ENCODE data around the gene KMO. TPM values are rescaled to one million over a fixed set of nuclear protein-coding genes. Genes with fewer than 3 reads are reported as not detected.

The KMO gene
- total and polyA plus RNA-seq, 4 donors, result 1.3 to 4.8 (median 2.3) TPM

DNA sequence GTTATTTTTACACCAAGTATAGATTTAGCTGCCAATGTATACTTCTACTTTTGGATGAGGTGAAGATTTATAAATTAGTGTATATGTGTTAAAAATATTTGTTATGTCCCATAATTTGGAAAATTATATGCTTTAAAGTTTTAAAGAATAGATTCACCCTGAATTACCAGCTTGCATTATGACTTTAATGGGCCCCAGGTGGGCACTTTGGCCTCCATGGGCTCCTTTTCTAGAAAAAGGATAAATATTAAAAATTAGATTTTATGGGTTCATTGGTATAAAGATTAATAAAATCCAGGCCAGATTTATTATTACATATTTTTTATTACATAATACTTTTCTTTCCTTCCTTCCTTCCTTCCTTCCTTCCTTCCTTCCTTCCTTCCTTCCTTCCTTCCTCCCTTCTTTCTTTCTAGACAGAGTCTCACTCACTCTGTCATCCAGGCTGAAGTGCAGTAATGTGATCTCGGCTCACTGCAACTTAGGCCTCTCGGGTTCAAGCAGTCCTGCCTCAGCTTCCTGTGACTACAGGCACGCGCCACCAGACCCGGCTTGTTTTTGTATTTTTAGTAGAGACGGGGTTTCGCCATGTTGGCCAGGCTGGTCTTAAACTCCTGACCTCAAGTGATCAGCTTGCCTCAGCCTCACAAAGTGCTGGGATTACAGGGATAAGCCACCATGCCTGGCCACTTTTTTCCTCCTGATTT lies 21.9 kb downstream of the KMO start:
- H3K27me3 ChIP-seq (ENCODE audit: control insufficient read depth in 1 of 2, insufficient read depth in 2 of 2, low read length in 1 of 2), result no peaks in the 10 kb centered on the region
- 60 to 61% methylated on average over 7 of the region's 7 CpGs for WGBS, 2 donors

DNA sequence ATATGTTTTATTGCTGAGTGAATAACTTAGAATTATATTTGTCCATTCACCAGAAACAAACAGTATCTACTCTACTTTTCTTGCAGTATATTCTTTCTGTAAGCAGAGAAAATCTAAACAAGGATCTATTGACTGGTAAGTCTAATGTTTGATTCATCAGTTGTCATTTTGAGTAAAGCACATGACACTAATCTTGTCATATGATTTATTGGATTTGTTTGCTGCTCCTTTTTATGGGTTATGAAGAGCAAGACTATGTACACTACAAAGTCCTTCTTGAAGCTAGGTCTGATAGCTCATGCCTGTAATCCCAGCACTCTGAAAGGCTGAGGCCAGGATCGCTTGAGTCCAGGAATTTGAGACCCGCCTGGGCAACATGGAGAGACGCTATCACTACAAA lies 23.3 kb downstream of the KMO start:
- no peak for ATAC-seq (ENCODE audit: low FRiP score)

More for the DNA sequence above, 21.9 kb downstream of the KMO start:
- Histone ChIP-seq H3K4me1 (ENCODE audit: control insufficient read depth in 1 of 2, insufficient read depth in 2 of 2, low read length in 2 of 2) (no peaks in the 10 kb centered on the region), H3K36me3 (ENCODE audit: control insufficient read depth in 1 of 2, insufficient read depth in 2 of 2, low read length in 1 of 2) (no peaks in the 10 kb centered on the region), H3K4me3 (ENCODE audit: low read length in 2 of 2) (no peak overlapping the region), H3K27ac (ENCODE audit: low read depth in 1 of 2, low read length in 2 of 2) (no peak overlapping the region), H3K9me3 (ENCODE audit: control insufficient read depth, low read length) (no peaks in the 10 kb centered on the region)
- intact Hi-C loops (cut with DNase I), result no loop called here
- ATAC-seq (ENCODE audit: low FRiP score), result no peak
- no peak for DNase-seq

DNA sequence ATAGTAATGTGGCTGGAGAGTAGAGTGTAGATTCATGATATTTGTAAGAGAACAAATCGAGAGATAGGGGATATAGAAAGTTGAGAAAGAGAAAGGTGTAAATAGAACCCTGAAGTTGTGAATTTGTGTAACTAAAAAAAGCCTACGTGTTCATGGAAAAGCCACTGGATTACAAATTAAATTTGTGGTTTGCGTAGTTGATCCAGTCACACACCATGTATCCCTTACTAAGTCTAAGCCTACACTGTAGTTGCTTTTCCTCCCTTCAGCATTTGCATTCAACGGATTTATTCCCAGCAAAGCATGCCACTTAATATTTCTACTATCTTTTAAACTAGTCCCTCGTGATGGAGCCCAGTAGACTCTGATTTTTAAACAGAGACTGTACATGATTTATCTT lies 24.9 kb downstream of the KMO start:
- Histone ChIP-seq H3K9me3 (ENCODE audit: control insufficient read depth, low read length) (no peaks in the 10 kb centered on the region), H3K27me3 (ENCODE audit: control insufficient read depth in 1 of 2, insufficient read depth in 2 of 2, low read length in 1 of 2) (no peaks in the 10 kb centered on the region), H3K4me3 (ENCODE audit: low read length in 2 of 2) (no peak overlapping the region), H3K4me1 (ENCODE audit: control insufficient read depth in 1 of 2, insufficient read depth in 2 of 2, low read length in 2 of 2) (no peaks in the 10 kb centered on the region), H3K27ac (ENCODE audit: low read depth in 1 of 2, low read length in 2 of 2) (no peak overlapping the region), H3K36me3 (ENCODE audit: control insufficient read depth in 1 of 2, insufficient read depth in 2 of 2, low read length in 1 of 2) (no peaks in the 10 kb centered on the region)
- no peak for DNase-seq
- intact Hi-C loops (cut with DNase I), result no loop called here
- no peak for ATAC-seq (ENCODE audit: low FRiP score)
- 84% methylated on average over 5 of the region's 5 CpGs for WGBS, 2 donors

More for the DNA sequence above, 23.3 kb downstream of the KMO start:
- H3K4me3 ChIP-seq (ENCODE audit: low read length in 2 of 2), result no peak overlapping the region
- WGBS, 2 donors, result 89 to 92% methylated on average over 3 of the region's 3 CpGs
- no peaks in the 10 kb centered on the region for H3K9me3 ChIP-seq (ENCODE audit: control insufficient read depth, low read length)
- H3K27ac ChIP-seq (ENCODE audit: low read depth in 1 of 2, low read length in 2 of 2), result no peak overlapping the region
- H3K36me3 ChIP-seq (ENCODE audit: control insufficient read depth in 1 of 2, insufficient read depth in 2 of 2, low read length in 1 of 2), result no peaks in the 10 kb centered on the region
- H3K27me3 ChIP-seq (ENCODE audit: control insufficient read depth in 1 of 2, insufficient read depth in 2 of 2, low read length in 1 of 2), result no peaks in the 10 kb centered on the region
- H3K4me1 ChIP-seq (ENCODE audit: control insufficient read depth in 1 of 2, insufficient read depth in 2 of 2, low read length in 2 of 2), result no peaks in the 10 kb centered on the region
- DNase-seq, result no peak
- intact Hi-C loops (cut with DNase I), result no loop called here

DNA sequence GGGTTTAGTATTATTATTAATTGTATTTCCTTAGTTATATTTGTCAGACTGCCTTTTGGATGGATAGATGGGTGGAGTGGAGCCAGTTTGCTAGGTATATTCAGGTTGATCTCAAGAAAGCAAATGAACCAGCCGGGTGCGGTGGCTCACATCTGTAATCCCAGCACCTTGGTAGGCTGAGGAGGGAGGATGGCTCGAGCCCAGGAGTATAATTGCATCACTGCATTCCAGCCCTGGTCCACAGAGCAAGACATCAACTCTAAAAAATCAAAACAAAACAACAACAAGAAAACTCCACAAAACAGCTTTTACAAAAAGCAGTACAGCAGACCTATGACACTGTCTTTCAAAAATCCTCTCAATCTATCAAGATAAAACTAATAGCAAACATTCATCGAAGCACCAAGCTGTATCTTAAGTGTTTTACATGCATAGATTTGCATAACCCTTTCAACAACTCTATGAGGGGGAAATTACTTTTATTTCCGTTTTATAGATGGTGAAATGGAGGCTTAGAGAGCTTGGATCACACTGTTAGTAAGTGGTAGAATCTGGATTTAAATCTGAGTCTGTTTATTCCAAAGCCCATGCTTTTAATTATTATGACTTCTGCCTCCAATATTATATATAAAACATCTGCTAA lies 25.5 kb downstream of the KMO start:
- Histone ChIP-seq H3K4me3 (ENCODE audit: low read length in 2 of 2) (no peak overlapping the region), H3K36me3 (ENCODE audit: control insufficient read depth in 1 of 2, insufficient read depth in 2 of 2, low read length in 1 of 2) (no peaks in the 10 kb centered on the region), H3K4me1 (ENCODE audit: control insufficient read depth in 1 of 2, insufficient read depth in 2 of 2, low read length in 2 of 2) (no peaks in the 10 kb centered on the region), H3K27ac (ENCODE audit: low read depth in 1 of 2, low read length in 2 of 2) (no peak overlapping the region), H3K9me3 (ENCODE audit: control insufficient read depth, low read length) (no peaks in the 10 kb centered on the region), H3K27me3 (ENCODE audit: control insufficient read depth in 1 of 2, insufficient read depth in 2 of 2, low read length in 1 of 2) (no peaks in the 10 kb centered on the region)
- ATAC-seq (ENCODE audit: low FRiP score) (no peak), DNase-seq (no peak)
- 78 to 80% methylated on average over 5 of the region's 5 CpGs for WGBS, 2 donors
- intact Hi-C loops (cut with DNase I), result no loop called here

DNA sequence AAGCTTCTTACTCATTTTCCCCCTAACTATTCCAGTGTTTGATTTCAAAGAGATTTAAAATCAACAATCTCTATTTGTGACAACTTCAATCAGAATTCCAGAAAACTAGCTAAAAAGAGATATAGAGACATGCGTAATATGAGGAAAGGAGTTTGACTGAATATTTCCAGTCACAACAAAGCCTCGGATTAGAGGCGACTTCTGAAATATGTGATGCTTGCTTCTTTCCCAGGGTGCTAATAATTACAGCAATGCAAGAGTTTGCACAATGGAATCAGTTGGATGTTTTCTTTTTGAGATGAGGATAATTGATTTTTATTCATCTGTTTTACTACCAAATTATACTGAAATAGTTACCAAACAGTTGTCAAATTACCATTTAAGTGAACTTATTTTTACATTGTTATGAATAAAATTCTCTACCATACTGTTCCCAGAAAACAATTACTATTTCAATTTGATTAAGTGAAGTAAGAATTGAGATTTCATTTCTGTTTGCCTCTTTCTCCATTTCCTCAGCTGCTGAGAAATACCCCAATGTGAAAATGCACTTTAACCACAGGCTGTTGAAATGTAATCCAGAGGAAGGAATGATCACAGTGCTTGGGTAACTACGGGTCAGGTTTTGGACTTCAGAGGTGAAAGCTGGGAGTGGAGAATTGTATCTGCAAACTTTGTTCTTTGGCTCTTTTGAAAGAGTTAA lies 28.1 kb downstream of the KMO start:
- Histone ChIP-seq H3K9me3 (ENCODE audit: control insufficient read depth, low read length) (peaks cover under 1% of the 10 kb centered on the region), H3K27ac (ENCODE audit: low read depth in 1 of 2, low read length in 2 of 2) (no peak overlapping the region), H3K36me3 (ENCODE audit: control insufficient read depth in 1 of 2, insufficient read depth in 2 of 2, low read length in 1 of 2) (no peaks in the 10 kb centered on the region), H3K4me1 (ENCODE audit: control insufficient read depth in 1 of 2, insufficient read depth in 2 of 2, low read length in 2 of 2) (no peaks in the 10 kb centered on the region), H3K27me3 (ENCODE audit: control insufficient read depth in 1 of 2, insufficient read depth in 2 of 2, low read length in 1 of 2) (no peaks in the 10 kb centered on the region), H3K4me3 (ENCODE audit: low read length in 2 of 2) (no peak overlapping the region)
- intact Hi-C loops (cut with DNase I), result no loop called here
- WGBS, 2 donors, result 67 to 72% methylated on average over 4 of the region's 4 CpGs
- no peak for DNase-seq
- no peak for ATAC-seq (ENCODE audit: low FRiP score)

DNA sequence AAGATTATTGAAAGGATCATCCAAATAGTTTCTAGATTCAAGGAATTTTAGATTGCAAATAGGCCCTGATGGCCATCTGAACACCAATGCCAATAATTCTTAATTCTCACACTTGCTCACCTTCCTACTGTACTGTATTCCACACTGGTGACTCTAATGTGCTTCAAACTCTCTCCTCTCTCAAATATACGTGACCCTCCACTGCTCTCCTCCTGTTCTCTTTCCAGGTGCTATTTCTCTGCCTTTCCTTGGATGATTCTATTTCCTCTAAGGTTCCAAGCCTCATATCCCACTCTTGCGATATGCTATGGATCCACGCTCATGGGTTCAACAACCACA lies 28.6 kb downstream of the KMO start:
- Histone ChIP-seq H3K4me3 (ENCODE audit: low read length in 2 of 2) (no peak overlapping the region), H3K4me1 (ENCODE audit: control insufficient read depth in 1 of 2, insufficient read depth in 2 of 2, low read length in 2 of 2) (no peaks in the 10 kb centered on the region), H3K9me3 (ENCODE audit: control insufficient read depth, low read length) (peaks cover 2% of the 10 kb centered on the region), H3K27me3 (ENCODE audit: control insufficient read depth in 1 of 2, insufficient read depth in 2 of 2, low read length in 1 of 2) (no peaks in the 10 kb centered on the region), H3K36me3 (ENCODE audit: control insufficient read depth in 1 of 2, insufficient read depth in 2 of 2, low read length in 1 of 2) (no peaks in the 10 kb centered on the region), H3K27ac (ENCODE audit: low read depth in 1 of 2, low read length in 2 of 2) (no peak overlapping the region)
- intact Hi-C loops (cut with DNase I), result no loop called here
- ATAC-seq (ENCODE audit: low FRiP score), result no peak
- DNase-seq, result no peak
- 88 to 89% methylated on average over 3 of the region's 3 CpGs for WGBS, 2 donors

DNA sequence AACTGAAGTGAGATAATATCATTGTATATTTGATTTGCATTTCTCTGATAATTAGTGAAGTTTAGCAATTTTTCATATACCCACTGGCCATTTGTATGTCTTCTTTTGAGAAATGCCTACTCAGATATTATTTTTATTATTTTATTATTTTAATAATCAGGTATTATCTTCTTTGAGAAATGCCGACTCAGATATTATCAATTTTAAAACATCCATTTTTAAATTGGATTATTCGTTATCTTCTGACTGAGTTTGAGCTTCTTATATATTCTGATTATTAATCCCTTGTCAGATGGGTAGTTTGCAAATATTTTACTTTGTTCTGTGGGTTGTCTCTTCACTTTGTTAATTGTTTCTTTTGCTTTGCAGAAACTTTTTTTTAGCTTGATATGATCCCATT lies 37.7 kb downstream of the KMO start:
- intact Hi-C loops (cut with DNase I), result no loop called here
- no peak for DNase-seq
- no peaks in the 10 kb centered on the region for H3K4me1 ChIP-seq (ENCODE audit: control insufficient read depth in 1 of 2, insufficient read depth in 2 of 2, low read length in 2 of 2)
- H3K4me3 ChIP-seq (ENCODE audit: low read length in 2 of 2), result no peak overlapping the region
- H3K27ac ChIP-seq (ENCODE audit: low read depth in 1 of 2, low read length in 2 of 2), result no peak overlapping the region
- H3K27me3 ChIP-seq (ENCODE audit: control insufficient read depth in 1 of 2, insufficient read depth in 2 of 2, low read length in 1 of 2), result no peaks in the 10 kb centered on the region
- 86 to 90% methylated on average over 2 of the region's 2 CpGs for WGBS, 2 donors
- no peaks in the 10 kb centered on the region for H3K36me3 ChIP-seq (ENCODE audit: control insufficient read depth in 1 of 2, insufficient read depth in 2 of 2, low read length in 1 of 2)
- no peak for ATAC-seq (ENCODE audit: low FRiP score)
- peaks cover 2% of the 10 kb centered on the region for H3K9me3 ChIP-seq (ENCODE audit: control insufficient read depth, low read length)

DNA sequence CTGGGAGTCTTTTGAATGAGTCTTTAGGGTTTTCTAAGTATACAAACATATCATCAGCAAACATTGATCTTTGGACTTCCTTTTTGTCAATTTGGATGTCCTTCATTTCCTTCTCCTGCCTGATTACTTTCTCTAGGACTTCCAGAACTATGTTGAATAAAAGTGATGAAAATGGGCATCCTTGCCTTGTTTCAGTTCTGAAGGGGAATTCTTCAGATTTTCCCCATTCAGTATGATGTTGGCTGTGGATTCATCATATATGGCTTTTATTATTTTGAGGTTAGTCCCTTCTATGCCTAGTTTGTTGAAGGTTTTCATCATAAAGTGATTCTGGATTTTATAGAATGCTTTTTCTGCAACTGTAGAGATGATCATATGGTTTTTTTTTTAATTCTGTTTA lies 42.0 kb downstream of the KMO start:
- intact Hi-C loops (cut with DNase I), result no loop called here
- H3K9me3 ChIP-seq (ENCODE audit: control insufficient read depth, low read length), result peaks cover 1% of the 10 kb centered on the region
- no peak for ATAC-seq (ENCODE audit: low FRiP score)

DNA sequence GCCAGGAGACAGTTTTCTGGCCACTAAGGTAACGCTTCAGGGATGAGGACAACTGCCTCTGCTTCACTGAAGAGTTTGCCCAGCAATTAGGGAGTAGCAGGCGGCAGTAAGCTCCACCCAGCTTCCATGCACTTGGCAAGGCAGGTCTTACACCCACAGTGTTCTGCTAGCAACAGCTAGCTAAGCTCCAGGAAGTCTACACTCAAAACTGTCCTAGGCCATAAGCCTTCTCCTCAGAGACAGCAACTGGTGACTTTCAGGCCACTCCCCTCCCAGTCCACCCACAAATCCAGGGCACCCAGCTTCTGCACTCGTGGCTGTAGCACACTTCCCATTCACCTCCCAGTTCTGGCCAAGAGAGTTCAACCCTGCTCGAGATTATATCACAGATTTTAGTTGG lies 47.3 kb downstream of the KMO start:
- 70 to 73% methylated on average over 4 of the region's 4 CpGs for WGBS, 2 donors
- no peak for ATAC-seq (ENCODE audit: low FRiP score)
- no peaks in the 10 kb centered on the region for H3K36me3 ChIP-seq (ENCODE audit: control insufficient read depth in 1 of 2, insufficient read depth in 2 of 2, low read length in 1 of 2)
- no peak for DNase-seq
- peaks cover 0 to 1% of the 10 kb centered on the region in 2 donors for H3K27me3 ChIP-seq (ENCODE audit: control insufficient read depth in 1 of 2, insufficient read depth in 2 of 2, low read length in 1 of 2)
- no peak overlapping the region for H3K27ac ChIP-seq (ENCODE audit: low read depth in 1 of 2, low read length in 2 of 2)
- no peak overlapping the region for H3K4me3 ChIP-seq (ENCODE audit: low read length in 2 of 2)
- H3K4me1 ChIP-seq (ENCODE audit: control insufficient read depth in 1 of 2, insufficient read depth in 2 of 2, low read length in 2 of 2), result no peaks in the 10 kb centered on the region
- H3K9me3 ChIP-seq (ENCODE audit: control insufficient read depth, low read length), result peaks cover 8% of the 10 kb centered on the region
- intact Hi-C loops (cut with DNase I), result no loop called here

More for the DNA sequence above, 42.0 kb downstream of the KMO start:
- no peak for DNase-seq
- Histone ChIP-seq H3K27ac (ENCODE audit: low read depth in 1 of 2, low read length in 2 of 2) (no peak overlapping the region), H3K27me3 (ENCODE audit: control insufficient read depth in 1 of 2, insufficient read depth in 2 of 2, low read length in 1 of 2) (no peaks in the 10 kb centered on the region), H3K4me3 (ENCODE audit: low read length in 2 of 2) (no peak overlapping the region), H3K4me1 (ENCODE audit: control insufficient read depth in 1 of 2, insufficient read depth in 2 of 2, low read length in 2 of 2) (no peaks in the 10 kb centered on the region), H3K36me3 (ENCODE audit: control insufficient read depth in 1 of 2, insufficient read depth in 2 of 2, low read length in 1 of 2) (no peaks in the 10 kb centered on the region)
